NCI-H345 treated with DMSO at 0.1 percent for 48 hours (cell line): ENCODE results near the gene CNTN1.

Experiments
- DNase-seq: peaks from one replicate; lab custom pipeline; 2025; ENCODE audit not compliant: unreplicated experiment; lab: John Stamatoyannopoulos, UW

Gene CNTN1

DNA sequence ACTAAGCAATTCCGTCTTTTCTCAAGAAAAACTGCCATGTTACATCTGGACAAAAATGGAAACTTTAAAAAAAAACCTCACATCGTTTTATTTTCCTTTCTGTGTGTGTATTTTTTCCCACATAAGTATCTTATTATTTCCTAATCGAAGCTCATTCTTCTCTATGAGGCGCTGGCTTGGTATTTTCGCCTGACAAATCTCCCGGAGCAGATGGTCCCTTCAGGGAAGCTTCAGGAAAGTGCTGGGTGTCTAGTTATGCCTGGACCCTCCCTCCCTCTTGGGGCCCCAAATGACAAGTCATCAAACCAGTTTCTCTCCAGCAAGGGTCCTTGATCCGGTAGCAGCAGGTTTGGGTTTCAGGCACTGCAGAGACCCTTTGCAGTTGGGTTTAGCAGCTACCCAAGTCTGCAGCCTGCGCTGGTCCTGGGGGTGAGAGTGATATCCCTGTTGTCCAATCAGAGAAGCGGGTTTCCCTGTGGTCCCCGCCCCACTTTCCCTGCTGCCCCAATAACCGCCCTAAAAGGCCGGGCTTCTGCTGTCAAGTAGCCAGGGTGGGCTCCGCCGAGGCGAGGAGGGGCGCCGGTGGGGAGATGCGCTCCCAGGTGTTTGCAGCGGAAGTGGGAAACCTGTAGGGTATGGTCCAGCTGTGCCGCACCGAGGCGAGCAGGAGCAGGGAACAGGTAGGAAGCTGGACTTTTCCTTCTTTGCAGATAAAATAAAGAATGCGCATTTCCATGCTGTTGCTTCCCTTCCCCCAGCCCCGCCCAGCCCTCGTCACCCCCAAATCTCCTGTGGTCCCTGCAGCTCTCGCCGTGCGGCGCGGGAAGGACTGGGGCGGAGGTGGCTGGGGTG is at the start of gene CNTN1:
CNTN1 (plus strand) TSS at position 527 of the 852 bp plus-strand sequence.
- peak; percentile 94 for DNase-seq

DNA sequence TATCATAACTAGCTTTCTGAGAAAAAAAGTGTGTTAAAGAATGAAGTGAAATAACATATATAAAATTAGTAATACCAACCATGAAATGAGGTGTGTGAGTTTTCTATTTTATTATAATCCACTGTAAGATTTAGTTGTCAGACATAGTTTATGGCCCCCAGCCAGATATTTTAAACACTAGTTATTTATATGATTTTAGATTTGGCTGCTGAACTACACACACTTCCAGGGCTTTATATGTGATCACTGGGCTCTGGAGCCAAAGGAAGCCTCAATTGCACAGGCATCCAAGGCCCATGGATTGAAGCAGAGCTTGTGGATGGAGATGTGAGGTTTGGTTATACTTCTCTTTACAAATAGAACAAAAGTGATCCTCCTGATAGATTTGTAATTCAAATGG is 48.7 kb upstream of the CNTN1 start:
- no peak for DNase-seq

DNA sequence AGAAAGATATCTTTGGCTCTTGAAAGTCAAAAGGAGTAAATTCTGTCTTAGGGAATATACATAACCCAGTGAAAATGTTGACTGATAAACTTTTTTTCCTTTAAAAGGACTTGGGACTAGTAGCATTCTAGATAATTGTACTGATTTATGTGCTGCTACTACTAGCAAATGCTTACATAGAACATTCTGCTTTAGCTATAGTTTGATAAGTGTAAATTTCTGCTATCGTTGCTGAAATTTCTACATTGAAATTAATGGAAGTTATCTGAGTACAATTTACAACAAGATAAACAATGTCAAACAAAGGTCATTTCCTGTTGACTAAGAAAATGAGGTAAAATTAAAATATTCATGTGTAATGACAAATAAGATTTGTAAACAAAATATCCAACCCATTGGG is 48.3 kb upstream of the CNTN1 start:
- no peak for DNase-seq

GRCh38 chr12:40644708-40645107 is 47.5 kb upstream of the CNTN1 start:
- no peak for DNase-seq

GRCh38 chr12:40645361-40645760 is 46.9 kb upstream of the CNTN1 start:
- no peak for DNase-seq

GRCh38 chr12:40646456-40646855 is 45.8 kb upstream of the CNTN1 start:
- no peak for DNase-seq

GRCh38 chr12:40646911-40647310 is 45.3 kb upstream of the CNTN1 start:
- DNase-seq, result no peak

- no peak for DNase-seq
These were observed 44.6 kb upstream of the CNTN1 start for GRCh38 chr12:40647651-40648050.

DNA sequence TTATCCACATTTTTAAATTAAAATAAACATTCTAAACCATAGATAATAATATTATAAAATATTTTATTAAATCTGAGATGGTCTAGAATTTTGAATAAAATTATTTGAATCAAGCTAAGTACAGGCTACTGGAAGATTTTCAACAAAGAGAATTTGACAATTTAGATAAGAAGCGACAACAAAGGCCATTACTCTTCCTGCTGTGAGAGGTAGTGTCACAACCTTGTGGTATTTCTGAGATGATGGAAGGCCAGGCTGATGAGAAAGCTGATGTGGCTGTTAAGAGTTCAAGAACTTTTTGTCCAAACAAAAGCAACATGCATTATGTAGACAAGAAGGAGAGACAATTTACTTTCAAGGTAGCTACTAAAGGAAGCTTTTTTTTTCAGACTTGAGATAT is 43.7 kb upstream of the CNTN1 start:
- DNase-seq, result no peak

DNA sequence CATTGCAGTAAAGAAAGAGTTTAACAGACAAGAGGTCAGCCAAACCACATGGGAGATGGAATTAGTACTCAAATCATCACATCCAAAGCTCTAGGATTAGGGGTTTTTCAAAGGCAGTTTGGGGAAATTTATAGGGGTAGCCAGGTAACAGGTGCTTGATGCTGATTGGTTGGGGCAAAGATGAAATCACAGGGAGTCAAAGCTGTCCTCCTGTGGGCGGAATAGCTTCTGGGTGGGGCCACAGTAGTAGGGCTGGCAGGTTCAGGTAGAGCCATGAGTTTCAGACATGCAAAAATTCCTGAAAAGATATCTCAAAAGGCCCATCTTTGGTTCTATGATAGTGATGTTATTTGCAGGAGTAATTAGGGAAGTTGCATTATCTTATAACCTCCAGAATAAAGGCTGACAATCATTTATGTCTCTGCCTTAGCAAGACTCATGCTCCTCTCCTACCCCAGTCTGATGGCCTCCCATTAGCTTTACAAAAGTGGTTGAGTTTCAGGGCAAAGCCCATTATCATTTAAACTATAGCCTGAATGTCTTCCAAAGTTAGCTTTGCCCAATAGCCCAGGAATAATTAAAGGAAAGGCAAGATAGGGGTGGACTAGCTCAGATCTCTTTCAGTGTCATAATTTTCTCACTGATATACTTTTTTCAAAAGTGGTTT is 42.1 kb upstream of the CNTN1 start:
- DNase-seq, result no peak

DNA sequence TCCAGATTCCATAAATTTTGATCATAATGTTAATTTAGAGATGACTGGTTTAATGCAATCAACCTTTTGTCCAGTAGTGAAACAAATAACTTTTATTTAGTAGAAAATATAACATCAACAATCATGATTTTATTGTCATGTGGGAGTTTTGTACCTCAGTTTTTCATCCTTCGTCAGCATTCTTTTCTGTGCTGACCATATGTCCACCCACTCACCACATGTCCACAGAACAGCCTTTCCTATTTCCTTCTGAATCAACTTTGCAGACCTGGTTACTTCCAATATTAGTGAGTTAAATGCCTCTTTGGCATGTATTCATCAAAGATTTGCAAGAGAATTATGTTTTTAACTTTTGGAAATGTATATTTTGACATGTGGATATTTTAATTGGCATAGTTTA is 36.8 kb upstream of the CNTN1 start:
- no peak for DNase-seq

DNA sequence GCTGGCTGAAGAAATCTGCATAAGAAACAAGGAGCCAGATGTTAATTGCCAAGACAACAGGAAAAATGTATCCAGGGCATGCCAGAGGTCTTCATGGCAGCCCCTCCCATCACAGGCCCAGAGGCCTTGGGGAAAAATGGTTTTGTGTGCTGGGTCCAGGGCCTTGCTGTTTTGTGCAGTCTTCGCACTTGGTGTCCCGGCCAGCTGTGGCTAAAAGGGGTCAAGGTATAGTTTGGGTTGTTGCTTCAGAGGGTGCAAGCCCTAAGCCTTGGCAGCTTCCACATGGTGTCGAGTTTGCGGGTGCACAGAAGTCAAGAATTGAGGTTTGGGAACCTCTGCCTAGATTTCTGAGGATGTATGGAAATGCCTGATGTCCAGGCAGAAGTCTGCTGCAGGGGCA is 29.9 kb upstream of the CNTN1 start:
- DNase-seq, result no peak

DNA sequence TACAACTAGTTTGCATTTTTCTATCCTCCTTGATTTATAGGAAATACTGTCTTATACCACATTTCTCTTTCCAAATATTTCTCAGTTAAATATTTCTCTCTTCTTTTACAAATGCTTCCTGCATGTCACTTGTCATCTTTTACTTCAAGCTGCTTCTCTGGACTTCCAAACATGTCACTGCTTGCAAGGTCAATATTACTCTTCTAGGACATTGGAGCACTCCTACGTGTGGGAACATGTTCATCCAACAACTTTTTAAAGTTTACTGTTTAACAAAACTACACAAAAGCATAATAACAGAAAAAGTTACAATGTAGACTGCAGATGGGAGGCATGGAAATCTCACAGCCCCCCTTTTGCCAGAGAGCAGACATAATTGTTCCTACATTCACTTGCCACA is 28.5 kb upstream of the CNTN1 start:
- no peak for DNase-seq

GRCh38 chr12:40668099-40668529 is 24.1 kb upstream of the CNTN1 start:
- no peak for DNase-seq

GRCh38 chr12:40672741-40673271 is 19.4 kb upstream of the CNTN1 start:
- no peak for DNase-seq

DNA sequence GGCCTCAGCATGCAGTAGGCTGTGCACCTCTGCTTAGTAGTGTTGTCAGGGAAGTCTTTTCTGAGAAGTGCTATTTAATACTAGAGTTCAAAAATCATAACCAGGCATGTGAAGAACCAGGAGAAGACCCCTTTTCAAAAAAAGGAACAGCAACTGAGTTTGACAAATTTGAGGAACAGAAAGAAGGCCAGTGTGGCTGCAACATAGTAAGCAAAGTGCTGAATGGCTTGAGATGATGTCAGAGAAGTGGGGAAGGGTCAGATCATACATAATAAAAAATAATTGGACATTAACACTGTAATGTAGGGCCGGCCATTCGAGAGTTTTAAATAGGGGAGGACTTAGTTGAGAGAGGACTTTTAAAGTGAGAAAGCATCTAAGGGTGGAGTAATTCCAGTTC is 11.1 kb upstream of the CNTN1 start:
- no peak for DNase-seq

GRCh38 chr12:40684986-40685385 is 7.3 kb upstream of the CNTN1 start:
- no peak for DNase-seq

DNA sequence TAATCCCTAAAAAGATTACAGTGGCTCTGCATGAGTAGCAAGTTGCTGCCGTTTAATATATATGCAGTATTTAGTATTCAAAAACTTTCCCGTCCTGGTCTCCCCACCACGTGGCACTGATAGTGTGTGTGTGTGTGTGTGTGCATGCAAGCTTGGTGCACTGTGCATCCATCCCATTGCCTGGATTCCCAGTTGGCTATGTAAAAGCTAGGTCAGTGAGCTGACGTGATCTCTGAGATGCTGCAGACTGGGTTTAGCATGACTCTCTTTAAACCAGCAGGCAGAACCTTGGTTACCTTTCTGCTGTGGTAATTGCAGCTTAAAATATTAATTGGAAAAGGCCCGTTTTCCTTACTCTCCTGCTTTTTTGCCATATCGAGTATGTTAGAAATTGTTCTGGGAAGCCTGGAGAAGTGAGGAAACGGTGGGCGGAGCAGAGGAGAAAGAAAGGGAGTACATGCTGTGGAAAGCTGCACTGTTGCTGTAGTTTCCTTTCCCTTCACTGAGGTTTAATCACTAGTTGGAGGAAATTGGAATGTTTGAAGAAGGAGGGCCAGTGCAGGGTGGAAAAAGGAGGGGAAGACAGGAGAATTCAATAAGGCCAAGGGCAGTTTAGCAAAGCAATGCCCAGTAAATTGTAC is 4.0 kb upstream of the CNTN1 start:
- no peak for DNase-seq

GRCh38 chr12:40689576-40689975 is 2.7 kb upstream of the CNTN1 start:
- DNase-seq, result no peak

DNA sequence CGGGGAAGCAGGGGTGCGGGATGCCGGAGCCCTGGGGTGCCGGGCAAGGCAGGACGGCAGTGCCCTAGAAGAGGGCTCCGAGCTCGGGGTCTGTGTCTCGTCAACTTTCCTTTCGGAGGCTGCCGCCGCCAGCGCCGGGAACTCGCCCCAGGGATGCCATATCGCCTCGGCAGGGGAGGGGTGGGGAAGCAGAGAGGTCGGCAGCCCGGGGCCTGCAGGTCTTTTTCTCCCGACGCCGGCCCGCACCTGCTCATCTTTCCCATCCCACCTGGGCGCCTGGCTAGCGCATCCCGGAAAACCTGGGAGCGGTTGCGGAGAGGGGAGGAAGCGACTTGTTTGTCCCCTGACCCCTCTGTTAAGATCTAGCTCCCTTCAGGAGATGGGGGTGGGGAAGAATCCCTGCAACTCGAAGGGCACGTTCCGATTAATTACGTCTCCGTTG is 547 bp downstream of the CNTN1 start:
- peak; percentile 76 for DNase-seq

GRCh38 chr12:40693207-40693821 is 1.1 kb downstream of the CNTN1 start:
- DNase-seq, result peak; percentile 86
